Measurements from ENCODE around the gene TDP1. TPM values are rescaled to one million over a fixed set of nuclear protein-coding genes. Genes with fewer than 3 reads are reported as not detected.
A peak's percentile ranks its signal among the peaks of the same experiment; 100 is the strongest.

Gene TDP1
- total RNA-seq, 4 donors from 2014 or later: 9.1 to 24.5 (median 16.4) TPM

DNA sequence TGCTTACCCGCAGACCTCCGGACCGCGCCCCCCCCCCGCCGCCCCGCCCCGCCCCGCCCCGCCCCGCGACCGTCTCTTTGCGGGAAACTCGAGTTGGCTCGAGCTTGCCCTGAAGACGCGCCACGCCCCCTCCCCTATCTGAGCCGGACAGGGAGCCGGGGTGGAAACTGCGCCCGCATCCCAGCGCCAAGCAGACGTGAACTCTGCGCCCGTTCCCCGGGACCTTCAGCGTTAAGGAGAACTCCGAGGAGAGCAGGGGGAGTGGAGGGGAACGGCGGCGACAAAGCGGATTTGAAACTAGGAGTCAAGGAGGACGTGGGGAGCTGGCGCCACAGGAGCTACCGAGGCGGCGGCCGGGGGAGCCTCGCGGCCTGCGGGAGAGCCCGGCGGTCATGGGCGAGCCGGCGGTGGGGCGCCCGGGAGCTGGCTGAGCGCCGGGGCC, 106.0 kb downstream of the TDP1 start, which contains the start of gene KCNK13:
TSS of gene KCNK13 (plus strand) at position 310 of the 442 bp plus-strand sequence. CDS start 212 bp downstream, outside the sequence.
- Histone ChIP-seq H3K4me1 (peaks cover 20 to 32% (median 24%) of the 10 kb centered on the region in 3 donors), H3K9me3 (no peaks in the 10 kb centered on the region), H3K36me3 (no peaks in the 10 kb centered on the region), H3K27ac (no peak within 1 kb of the TSS), H3K27me3 (peaks cover 4 to 99% (median 12%) of the 10 kb centered on the region in 4 donors), H3K4me3 (peak within 1 kb of the TSS; percentile 33 to 67 (median 42))
- intact Hi-C loops (cut with DNase I): no loop called here
- DNase-seq: no peak
- 1% methylated on average over 17 of the region's 52 CpGs; no CpG with 5 or more reads in 1 of the 2 donors for WGBS, 2 donors
- TF ChIP-seq CTCF (IDR thresholded peaks at IDR 0.05): no peak
- no peak for TF ChIP-seq POLR2A (IDR thresholded peaks at IDR 0.05)

DNA sequence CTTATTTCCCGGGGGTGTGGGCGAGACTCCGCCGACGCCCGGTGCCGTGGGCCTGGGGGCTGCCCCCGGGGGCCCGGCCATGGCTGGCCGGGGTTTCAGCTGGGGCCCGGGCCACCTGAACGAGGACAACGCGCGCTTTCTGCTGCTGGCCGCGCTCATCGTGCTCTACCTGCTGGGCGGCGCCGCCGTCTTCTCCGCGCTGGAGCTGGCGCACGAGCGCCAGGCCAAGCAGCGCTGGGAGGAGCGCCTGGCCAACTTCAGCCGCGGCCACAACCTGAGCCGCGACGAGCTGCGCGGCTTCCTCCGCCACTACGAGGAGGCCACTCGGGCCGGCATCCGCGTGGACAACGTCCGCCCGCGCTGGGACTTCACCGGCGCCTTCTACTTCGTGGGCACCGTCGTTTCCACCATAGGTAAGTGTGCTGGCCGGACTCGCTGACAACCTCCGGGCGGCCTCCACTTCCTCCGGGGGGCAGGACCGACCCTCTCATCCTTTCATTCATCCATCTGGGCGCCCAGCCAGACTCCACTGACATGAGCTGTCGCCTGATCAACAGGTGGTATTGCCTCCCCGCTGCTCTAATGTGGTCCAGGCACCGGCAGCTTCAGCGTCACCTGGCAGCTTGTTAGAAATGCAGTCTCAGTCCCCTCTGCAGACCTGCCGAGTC, 106.5 kb downstream of the TDP1 start:
- no peak for DNase-seq
- Histone ChIP-seq H3K27ac (no peak overlapping the region), H3K4me1 (peaks cover 20 to 32% (median 24%) of the 10 kb centered on the region in 3 donors), H3K4me3 (peak overlapping the region; percentile 33 to 67 (median 42)), H3K9me3 (no peaks in the 10 kb centered on the region), H3K27me3 (peaks cover 4 to 97% (median 12%) of the 10 kb centered on the region in 4 donors), H3K36me3 (no peaks in the 10 kb centered on the region)
- intact Hi-C loops (cut with DNase I): no loop called here
- 0% methylated on average over 2 of the region's 63 CpGs for WGBS, 2 donors
- no peak for TF ChIP-seq POLR2A (IDR thresholded peaks at IDR 0.05)
- no peak for TF ChIP-seq CTCF (IDR thresholded peaks at IDR 0.05)

DNA sequence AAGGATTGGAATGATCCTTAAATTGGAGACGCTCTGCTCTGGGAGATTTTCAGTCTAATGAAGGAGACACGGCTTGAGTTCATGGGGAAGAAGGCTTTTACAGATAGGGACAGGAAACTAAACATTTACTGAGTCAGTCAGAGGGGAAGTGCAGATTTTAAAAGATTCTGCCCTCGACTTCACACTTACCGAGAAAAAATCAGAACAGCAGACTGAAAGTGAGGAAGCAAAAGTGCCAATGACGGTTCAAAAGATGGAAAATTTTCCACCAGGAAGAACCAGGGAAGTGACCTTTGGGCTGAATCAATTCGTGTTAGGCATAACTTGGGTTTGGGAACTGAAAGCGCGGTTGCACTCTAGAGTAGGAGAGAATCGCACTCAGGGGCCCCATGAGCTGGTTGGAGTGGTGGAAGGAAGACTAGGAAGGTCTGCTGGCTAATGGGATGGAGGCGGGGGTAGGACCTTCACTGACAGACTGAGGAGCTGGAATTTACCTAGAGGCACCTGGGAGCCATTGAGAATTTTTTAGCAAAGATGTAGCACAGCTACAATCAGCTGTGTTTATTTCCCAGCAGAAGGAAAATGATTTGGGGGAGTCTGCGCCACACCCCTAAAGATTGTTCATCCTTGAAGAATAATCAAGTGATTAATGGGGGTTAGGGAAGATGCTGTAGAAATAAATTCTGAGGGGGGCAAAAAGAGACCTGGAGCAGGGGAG, 107.3 kb downstream of the TDP1 start:
- peaks cover 4 to 95% (median 12%) of the 10 kb centered on the region in 4 donors for H3K27me3 ChIP-seq
- 34 to 44% methylated on average over 11 of the region's 11 CpGs for WGBS, 2 donors
- intact Hi-C loops (cut with DNase I): no loop called here

GRCh38 chr14:90072350-90072749, 116.6 kb downstream of the TDP1 start:
- no peaks in the 10 kb centered on the region for H3K4me1 ChIP-seq
- intact Hi-C loops (cut with DNase I): no loop called here
- DNase-seq: no peak
- no peaks in the 10 kb centered on the region for H3K36me3 ChIP-seq
- TF ChIP-seq CTCF (IDR thresholded peaks at IDR 0.05) (no peak), POLR2A (IDR thresholded peaks at IDR 0.05) (no peak)
- peaks cover 0 to 40% (median 0%) of the 10 kb centered on the region in 4 donors for H3K27me3 ChIP-seq
- no peak overlapping the region for H3K4me3 ChIP-seq
- 77 to 80% methylated on average over 5 to 6 of the region's 6 CpGs for WGBS, 2 donors
- no peaks in the 10 kb centered on the region for H3K9me3 ChIP-seq
- H3K27ac ChIP-seq: no peak overlapping the region

More for the DNA sequence above, 107.3 kb downstream of the TDP1 start:
- H3K4me1 ChIP-seq: peaks cover 20 to 32% (median 24%) of the 10 kb centered on the region in 3 donors
- TF ChIP-seq POLR2A (IDR thresholded peaks at IDR 0.05): no peak
- no peak for TF ChIP-seq CTCF (IDR thresholded peaks at IDR 0.05)
- DNase-seq: no peak
- no peaks in the 10 kb centered on the region for H3K36me3 ChIP-seq
- no peaks in the 10 kb centered on the region for H3K9me3 ChIP-seq
- H3K4me3 ChIP-seq: peak overlapping the region in 2 of 4 donors; percentile 50 to 67
- no peak overlapping the region for H3K27ac ChIP-seq

- Histone ChIP-seq H3K4me1 (no peaks in the 10 kb centered on the region), H3K36me3 (no peaks in the 10 kb centered on the region), H3K27me3 (peaks cover 0 to 27% (median 0%) of the 10 kb centered on the region in 4 donors), H3K9me3 (no peaks in the 10 kb centered on the region), H3K27ac (no peak overlapping the region), H3K4me3 (no peak overlapping the region)
- 63 to 65% methylated on average over 2 of the region's 2 CpGs for WGBS, 2 donors
- intact Hi-C loops (cut with DNase I): no loop called here
- no peak for DNase-seq
- TF ChIP-seq POLR2A (IDR thresholded peaks at IDR 0.05): no peak
- TF ChIP-seq CTCF (IDR thresholded peaks at IDR 0.05): no peak
Measured at GRCh38 chr14:90079576-90079975, 123.8 kb downstream of the TDP1 start.
